ENCODE results near the gene JAK3.

GRCh38 chr19:17843908-17844490 lies 3.8 kb downstream of the JAK3 start:
- TF ChIP-seq CTCF (IDR thresholded peaks at IDR 0.05; ENCODE audit: poor library complexity) = no peak
- no peak for TF ChIP-seq EZH2 (IDR thresholded peaks at IDR 0.05; ENCODE audit: borderline replicate concordance)
- no peak for TF ChIP-seq EZH2phosphoT487 (IDR thresholded peaks at IDR 0.05; ENCODE audit: low read depth, severe bottlenecking, unreplicated experiment)
